ENCODE measurements around the gene CCDC183.
"Not testable (repeated sequence)": the region's sequence is repeated elsewhere in the genome, so short reads cannot be mapped to it uniquely, and the experiment has no call there.

DNA sequence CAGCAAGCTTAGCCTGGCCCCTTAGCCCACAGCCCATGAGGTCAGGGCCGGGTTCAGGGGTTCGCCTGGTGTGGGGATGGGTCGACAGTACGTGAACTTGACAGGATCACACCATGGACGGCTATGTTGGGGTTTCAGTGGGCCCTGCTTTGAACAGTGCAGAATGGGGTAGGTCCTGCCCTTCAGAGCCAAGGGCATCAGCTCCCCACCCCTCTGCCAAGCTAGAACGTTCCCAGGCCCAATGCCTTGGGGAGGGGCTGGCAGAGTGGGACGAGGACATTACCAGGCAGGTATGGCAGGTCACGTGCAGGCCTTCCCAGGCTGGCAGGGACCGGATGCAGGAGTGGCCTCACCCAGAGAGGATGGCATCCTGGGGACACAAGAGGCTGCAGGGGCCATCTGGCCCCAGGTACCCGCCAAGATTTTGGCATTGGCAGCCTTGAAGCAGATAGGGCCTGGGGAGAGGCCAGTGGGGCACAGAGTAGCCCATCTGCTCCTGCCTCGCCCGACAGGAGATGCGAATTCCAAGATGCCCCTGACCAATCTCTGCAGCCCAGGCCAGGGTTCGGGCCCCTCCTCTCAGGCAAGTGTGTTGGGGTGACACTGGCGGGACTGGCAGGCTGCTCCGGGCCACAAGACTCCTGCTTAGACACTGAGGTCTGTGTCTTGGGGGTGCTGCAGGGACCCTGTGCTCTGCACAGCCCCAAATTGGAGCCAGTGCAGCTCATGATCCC lies 45.7 kb downstream of the CCDC183 start:
- TF ChIP-seq ZNF274 (IDR thresholded peaks at IDR 0.05; ENCODE audit: low read depth, low read length); SUZ12 (IDR thresholded peaks at IDR 0.05; ENCODE audit: extremely low read depth, insufficient read depth, insufficient read length); YY1 (IDR thresholded peaks at IDR 0.05; ENCODE audit: insufficient read depth, insufficient read length): not testable (repeated sequence)
